GOT3 (cell line): ENCODE measurements around the gene SPRR2A.
"Not testable (repeated sequence)": the region's sequence is repeated elsewhere in the genome, so short reads cannot be mapped to it uniquely, and the experiment has no call there.

ENCODE experiments used
- DNase-seq: peaks from one replicate; lab custom pipeline; 2025; ENCODE audit warnings: mixed read lengths; lab: John Stamatoyannopoulos, UW

The SPRR2A gene

DNA sequence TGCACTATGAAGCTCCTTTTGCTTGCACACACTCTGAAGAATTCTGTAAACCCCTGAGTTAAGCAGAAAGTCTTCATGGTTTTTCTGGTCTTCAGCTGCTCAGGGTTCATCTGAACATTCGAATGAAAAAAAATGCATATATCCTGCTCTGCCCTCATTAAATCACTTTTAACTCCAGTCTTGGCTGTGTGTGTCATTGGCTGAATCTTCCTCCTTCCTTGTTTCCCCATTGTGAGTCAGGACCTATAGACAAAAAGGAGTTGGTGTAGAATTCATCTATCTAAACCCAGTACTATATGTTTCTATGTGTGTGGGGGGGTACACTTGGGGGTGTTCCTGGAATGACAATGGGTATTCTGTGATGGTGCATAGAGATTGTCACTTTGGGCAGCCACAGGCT, 32.9 kb downstream of the SPRR2A start:
- no peak for DNase-seq

DNA sequence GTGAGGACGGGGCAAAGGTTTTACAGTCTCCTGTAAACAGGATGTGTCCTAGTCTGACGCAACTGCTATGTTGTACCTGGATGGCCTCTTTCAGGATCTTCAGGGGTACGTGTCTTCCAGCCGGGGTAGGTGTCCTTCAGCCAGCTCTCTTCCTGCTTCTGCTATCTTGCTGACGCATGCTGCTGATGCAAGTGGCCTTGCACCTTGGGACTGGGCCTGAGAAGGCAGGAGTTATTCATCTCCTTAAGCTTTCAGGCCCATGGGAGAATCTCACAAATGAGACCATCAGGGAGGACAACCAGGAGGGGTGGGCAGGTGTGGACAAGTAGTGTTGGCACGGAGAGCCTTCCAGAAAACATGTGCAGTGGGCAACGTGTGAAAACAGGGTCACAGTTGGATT, 34.2 kb downstream of the SPRR2A start:
- DNase-seq = no peak

GRCh38 chr1:153022340-153022739, 35.0 kb downstream of the SPRR2A start:
- DNase-seq = not testable (repeated sequence)

DNA sequence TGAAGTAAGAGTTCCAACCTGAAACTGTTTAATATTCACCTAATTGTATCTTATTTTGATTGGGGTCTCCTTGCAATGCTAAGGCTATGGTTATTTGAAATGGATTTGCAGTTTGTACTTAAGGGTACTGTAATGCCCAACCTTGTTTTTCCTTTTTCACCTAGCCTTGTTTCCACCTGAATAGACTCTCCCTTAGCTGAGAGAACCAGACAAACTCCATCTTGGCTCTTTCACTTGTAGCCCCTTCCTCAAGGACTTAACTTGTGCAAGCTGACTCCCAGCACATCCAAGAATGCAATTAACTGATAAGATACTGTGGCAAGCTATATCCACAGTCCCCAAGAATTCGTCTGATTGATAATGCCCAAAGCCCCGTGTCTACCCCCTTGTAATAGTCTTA, 35.5 kb downstream of the SPRR2A start:
- DNase-seq = not testable (repeated sequence)

DNA sequence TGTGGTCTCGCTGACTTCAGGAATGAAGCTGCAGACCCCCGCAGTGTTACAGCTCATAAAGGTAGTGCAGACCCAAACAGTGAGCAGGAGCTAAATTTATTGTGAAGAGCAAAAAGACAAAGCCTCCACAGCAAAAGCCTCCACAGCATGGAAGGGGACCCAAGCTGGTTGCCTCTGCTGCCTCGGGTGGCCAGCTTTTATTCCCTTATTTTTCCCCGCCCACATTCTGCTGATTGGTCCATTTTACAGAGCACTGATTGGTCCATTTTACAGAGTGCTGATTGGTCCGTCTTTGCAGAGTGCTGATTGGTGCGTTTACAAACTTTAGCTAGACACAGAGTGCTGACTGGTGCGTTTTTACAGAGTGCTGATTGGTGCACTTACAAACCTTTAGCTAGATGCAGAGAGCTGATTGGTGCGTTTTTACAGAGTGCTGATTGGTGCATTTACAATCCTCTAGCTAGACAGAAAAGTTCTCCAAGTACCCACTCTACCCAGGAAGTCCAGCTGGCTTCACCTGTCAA, 46.0 kb downstream of the SPRR2A start:
- not testable (repeated sequence) for DNase-seq
